ENCODE data around the gene POLR2I. TPM values are rescaled to one million over a fixed set of nuclear protein-coding genes. Genes with fewer than 3 reads are reported as not detected.

Gene POLR2I
- total and polyA plus RNA-seq, 9 of the 15 experiments (the other 6 are each of a cell fraction or from before 2014, with no cell fraction given): 28.0 to 283 (median 123) TPM

- TF ChIP-seq ZNF699 (CRISPR knock-in tag; IDR thresholded peaks at IDR 0.05; ENCODE audit: insufficient replicate concordance): no peak
- peak in 1 of 2 experiments; percentile 92; a peak in 3 of 4 replicates for TF ChIP-seq MLLT1 (IDR thresholded peaks at IDR 0.05)
- TF ChIP-seq ATF3 (IDR thresholded peaks at IDR 0.05): peak; percentile 81
- peak; percentile 84 for TF ChIP-seq ATF3 (CRISPR knock-in tag; conservative IDR thresholded peaks at IDR 0.05)
- TF ChIP-seq OTX1 (CRISPR knock-in tag; IDR thresholded peaks at IDR 0.05): no peak
- TF ChIP-seq ZNF140 (CRISPR knock-in tag; IDR thresholded peaks at IDR 0.05): no peak
- TF ChIP-seq MEF2D (tag; conservative IDR thresholded peaks at IDR 0.05; ENCODE audit: low read depth): no peak
- TF ChIP-seq SMARCB1 (IDR thresholded peaks at IDR 0.05; ENCODE audit: insufficient read length, low read depth): no peak
- no peak for TF ChIP-seq TAL1 (IDR thresholded peaks at IDR 0.05)
- no peak for TF ChIP-seq TGIF2 (CRISPR knock-in tag; IDR thresholded peaks at IDR 0.05)
- TF ChIP-seq NFIC (IDR thresholded peaks at IDR 0.05): peak; percentile 30; the same call in 1 of the 2 replicates
- TF ChIP-seq ATF4 (CRISPR knock-in tag; IDR thresholded peaks at IDR 0.05): 0 out of 2 replicates have a peak, but pooled peaks have one; percentile 16
- TF ChIP-seq CREB3 (tag; conservative IDR thresholded peaks at IDR 0.05; ENCODE audit: low read depth): no peak
- TF ChIP-seq ZNF318 (IDR thresholded peaks at IDR 0.05; ENCODE audit: borderline replicate concordance in 1 of 2, low read depth in 1 of 2): no peak
Measured at GRCh38 chr19:36139473-36140303, 25.0 kb upstream of the POLR2I start, which contains the start of gene CAPNS1 (continued).

All from K562 (cell line).